ENCODE data around the gene PAK5.

DNA sequence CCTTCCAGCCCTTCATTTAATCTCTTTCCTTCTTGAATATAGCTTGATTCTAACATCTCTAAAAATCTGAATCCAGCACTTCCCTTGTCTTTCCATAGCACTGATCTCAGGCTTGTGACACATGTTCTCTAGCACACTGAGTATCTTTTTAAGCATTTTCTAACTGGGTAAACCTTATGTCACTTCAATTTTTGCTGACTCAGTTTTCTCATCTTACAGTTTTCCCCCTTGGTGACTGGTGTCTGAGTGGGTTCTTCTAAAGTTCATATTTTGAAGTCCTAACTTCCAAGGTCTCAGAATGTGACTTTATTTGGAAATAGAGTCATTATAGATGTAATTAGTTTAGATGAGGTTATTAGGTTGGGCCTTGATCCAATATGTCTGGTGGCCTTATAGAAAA lies 153.9 kb downstream of the PAK5 start:
- TF ChIP-seq CTCF (IDR thresholded peaks at IDR 0.05), result no peak
- no peak for TF ChIP-seq EZH2 (IDR thresholded peaks at IDR 0.05; ENCODE audit: borderline replicate concordance, insufficient read depth, low read depth, low read length, poor library complexity, severe bottlenecking)

Data from B cell (primary cell).